Measurements from ENCODE around the gene CPEB1.
"Not testable (repeated sequence)": the region's sequence is repeated elsewhere in the genome, so short reads cannot be mapped to it uniquely, and the experiment has no call there.

The CPEB1 gene

DNA sequence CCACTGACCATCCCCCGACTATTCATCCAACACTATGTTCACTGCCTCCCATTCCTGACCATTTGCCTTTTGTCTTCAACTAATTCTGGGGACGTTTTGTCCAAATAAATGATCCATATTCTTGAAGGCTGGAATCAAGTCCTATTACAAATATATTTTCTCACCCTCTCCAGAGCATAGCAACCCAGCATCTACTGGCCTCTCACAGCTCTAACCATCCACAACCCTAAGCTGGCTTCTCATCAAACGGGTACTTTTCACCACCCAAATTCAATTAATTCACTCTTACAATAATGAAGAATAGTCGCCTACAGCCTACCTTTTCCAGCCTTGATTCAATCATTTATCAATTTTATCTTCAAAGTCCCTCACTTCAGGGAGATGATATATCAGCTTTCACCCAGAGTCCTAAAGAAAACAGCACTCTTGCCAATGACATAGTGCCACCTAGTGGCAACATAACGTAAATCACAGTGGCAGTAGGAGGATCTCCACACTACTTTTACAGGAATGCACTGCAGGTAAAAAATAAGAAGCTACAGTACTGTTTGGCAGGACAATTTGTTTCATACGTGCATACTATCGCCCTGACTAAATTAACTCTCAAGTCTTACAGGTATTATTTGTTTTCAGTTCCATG, 144.3 kb downstream of the CPEB1 start:
- not testable (repeated sequence) for DNase-seq

DNA sequence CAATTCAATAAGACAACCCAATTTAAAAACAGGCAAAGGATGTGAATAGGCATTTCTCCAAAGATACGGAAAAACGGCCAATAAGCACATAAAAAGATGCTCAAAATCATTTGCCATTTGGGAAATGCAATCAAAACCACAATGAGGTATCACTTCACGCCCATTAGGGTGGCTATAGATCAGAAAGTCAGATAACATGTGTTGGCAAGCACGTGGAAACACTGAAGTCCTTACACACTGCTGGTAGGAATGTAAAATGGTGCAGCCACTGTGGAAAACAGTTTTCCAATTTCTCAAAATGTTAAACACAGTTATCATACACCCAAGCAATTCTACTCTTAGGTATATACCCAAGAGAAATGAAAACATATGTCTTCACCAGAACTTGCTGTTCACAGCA, 146.4 kb downstream of the CPEB1 start:
- not testable (repeated sequence) for DNase-seq

DNA sequence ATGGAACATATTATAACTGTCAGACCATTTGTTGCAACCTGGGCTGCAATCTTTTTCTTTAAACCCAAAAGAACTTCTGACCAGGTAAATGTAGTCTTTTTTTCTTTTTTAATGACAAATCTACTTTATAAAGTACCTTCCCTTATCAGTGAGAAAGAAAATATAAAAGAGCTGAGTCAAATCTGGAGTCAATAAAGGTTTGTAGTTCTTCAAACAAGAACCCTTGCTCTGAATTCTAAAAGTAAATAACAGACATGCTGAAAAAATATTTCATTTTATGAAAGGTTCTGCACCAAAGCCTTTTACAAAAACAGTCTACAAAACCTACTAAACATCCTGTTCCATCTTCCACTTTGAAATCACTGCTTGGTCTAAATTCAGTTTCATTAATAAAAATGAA, 149.2 kb downstream of the CPEB1 start:
- DNase-seq, result not testable (repeated sequence)
